Measurements from ENCODE around the gene ARHGAP4. TPM values are rescaled to one million over a fixed set of nuclear protein-coding genes. Genes with fewer than 3 reads are reported as not detected.

The ARHGAP4 gene
- polyA plus RNA-seq, 1 donor = 33.2 TPM

DNA sequence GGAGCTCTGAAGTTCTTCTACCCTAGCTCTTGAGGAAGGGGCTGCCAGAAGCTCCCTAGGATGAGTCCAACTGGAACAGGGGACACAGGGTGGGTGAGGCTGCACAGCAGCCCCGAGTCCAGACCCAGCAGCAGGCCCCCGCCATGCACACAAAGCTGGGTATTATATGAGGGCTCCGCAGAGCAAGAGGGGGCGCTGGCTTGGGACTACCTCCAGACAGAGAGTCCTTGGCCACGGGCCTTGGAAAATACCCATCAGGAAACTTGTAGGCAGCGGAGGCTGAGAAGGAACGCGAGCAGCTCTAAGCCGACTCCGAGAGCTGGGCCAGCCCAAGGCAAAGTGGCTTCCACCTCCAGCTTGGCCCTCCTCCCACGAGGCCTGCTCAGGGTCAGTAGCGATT lies 37.5 kb upstream of the ARHGAP4 start:
- Histone ChIP-seq H3K27me3 (ENCODE audit: control insufficient read depth, insufficient read depth, low read length) (no peaks in the 10 kb centered on the region), H3K4me3 (ENCODE audit: low read length) (no peak overlapping the region), H3K4me1 (ENCODE audit: control insufficient read depth, insufficient read depth, low read length) (peaks cover 16% of the 10 kb centered on the region), H3K36me3 (ENCODE audit: control insufficient read depth, insufficient read depth, low read length) (peaks cover 70% of the 10 kb centered on the region), H3K9me3 (ENCODE audit: control insufficient read depth, low read depth, low read length) (no peaks in the 10 kb centered on the region), H3K27ac (ENCODE audit: low read length) (no peak overlapping the region)
- WGBS (ENCODE audit: insufficient coverage, low lambda C conversion rate) = no CpG with 5 or more reads among the region's 12 CpGs
- no peak for DNase-seq

DNA sequence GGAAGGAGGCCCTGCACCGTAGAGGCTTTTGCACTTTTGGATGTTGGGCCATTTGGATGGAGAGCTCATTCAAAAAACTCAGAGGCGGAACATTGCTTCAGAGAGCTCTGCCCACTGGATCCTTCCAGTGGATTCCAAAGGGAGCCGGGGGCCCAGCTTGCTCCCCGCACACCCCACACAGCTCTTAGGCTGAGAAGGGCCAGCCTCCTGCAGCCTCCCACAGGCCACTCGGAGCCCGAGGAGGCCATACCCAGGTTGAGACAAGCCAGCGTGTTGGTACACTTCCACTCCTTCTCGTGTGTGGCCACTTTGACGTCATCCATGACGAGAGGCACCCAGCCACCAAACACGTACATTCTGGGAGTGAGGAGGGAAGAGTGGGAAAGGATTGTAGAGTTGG lies 35.2 kb upstream of the ARHGAP4 start:
- no peak overlapping the region for H3K27ac ChIP-seq (ENCODE audit: low read length)
- no peaks in the 10 kb centered on the region for H3K9me3 ChIP-seq (ENCODE audit: control insufficient read depth, low read depth, low read length)
- no peak for DNase-seq

DNA sequence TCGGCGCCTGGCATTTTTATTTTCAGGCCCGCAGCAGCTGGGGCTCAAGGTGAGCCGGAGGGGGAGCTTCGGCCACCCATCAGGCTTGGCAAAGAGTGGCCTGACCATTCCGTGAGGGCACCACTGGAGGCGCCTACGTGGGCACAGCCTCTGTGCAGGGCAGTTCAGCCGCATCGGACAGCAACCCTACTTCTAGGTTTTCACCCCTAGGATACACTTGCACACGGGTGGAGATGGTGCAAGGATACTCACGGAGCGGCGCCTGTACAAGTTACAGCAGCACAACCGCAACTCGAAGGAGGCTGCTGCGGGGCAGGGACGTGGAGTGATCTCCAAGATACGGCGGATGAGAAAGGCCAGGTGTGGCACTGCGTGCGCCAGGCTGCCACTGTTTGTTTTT lies 34.7 kb upstream of the ARHGAP4 start:
- no peak for DNase-seq
- no peak overlapping the region for H3K27ac ChIP-seq (ENCODE audit: low read length)
- no peak overlapping the region for H3K4me3 ChIP-seq (ENCODE audit: low read length)
- H3K9me3 ChIP-seq (ENCODE audit: control insufficient read depth, low read depth, low read length) = no peaks in the 10 kb centered on the region
- WGBS (ENCODE audit: insufficient coverage, low lambda C conversion rate) = no CpG with 5 or more reads among the region's 22 CpGs
- H3K36me3 ChIP-seq (ENCODE audit: control insufficient read depth, insufficient read depth, low read length) = peaks cover 88% of the 10 kb centered on the region
- H3K27me3 ChIP-seq (ENCODE audit: control insufficient read depth, insufficient read depth, low read length) = no peaks in the 10 kb centered on the region
- H3K4me1 ChIP-seq (ENCODE audit: control insufficient read depth, insufficient read depth, low read length) = no peaks in the 10 kb centered on the region

More for the DNA sequence above, 35.2 kb upstream of the ARHGAP4 start:
- Histone ChIP-seq H3K27me3 (ENCODE audit: control insufficient read depth, insufficient read depth, low read length) (no peaks in the 10 kb centered on the region), H3K4me1 (ENCODE audit: control insufficient read depth, insufficient read depth, low read length) (no peaks in the 10 kb centered on the region), H3K36me3 (ENCODE audit: control insufficient read depth, insufficient read depth, low read length) (peaks cover 83% of the 10 kb centered on the region), H3K4me3 (ENCODE audit: low read length) (no peak overlapping the region)
- WGBS (ENCODE audit: insufficient coverage, low lambda C conversion rate) = no CpG with 5 or more reads among the region's 11 CpGs

DNA sequence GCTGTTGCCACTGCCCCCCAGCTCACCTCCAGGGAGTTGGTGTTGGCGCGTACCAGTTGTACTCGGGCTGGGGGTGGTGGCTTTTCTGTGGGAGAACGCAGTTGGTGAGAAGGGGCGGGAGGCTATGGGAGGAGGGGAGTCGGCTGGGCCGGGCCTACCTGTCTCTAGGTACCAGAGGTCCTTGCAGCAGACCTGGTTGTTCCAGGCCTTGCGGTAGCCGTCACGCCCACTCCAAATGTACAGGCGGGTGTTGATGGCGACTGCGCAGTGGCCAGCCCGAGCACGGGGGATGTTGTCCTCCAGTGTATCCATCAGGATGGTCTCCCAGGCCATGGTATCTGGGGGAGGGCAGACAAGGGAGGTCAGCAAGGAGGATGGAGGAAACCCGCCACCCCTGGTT lies 34.0 kb upstream of the ARHGAP4 start:
- Histone ChIP-seq H3K9me3 (ENCODE audit: control insufficient read depth, low read depth, low read length) (no peaks in the 10 kb centered on the region), H3K27me3 (ENCODE audit: control insufficient read depth, insufficient read depth, low read length) (no peaks in the 10 kb centered on the region), H3K4me1 (ENCODE audit: control insufficient read depth, insufficient read depth, low read length) (no peaks in the 10 kb centered on the region), H3K4me3 (ENCODE audit: low read length) (no peak overlapping the region), H3K36me3 (ENCODE audit: control insufficient read depth, insufficient read depth, low read length) (peaks cover 91% of the 10 kb centered on the region), H3K27ac (ENCODE audit: low read length) (no peak overlapping the region)
- no CpG with 5 or more reads among the region's 16 CpGs for WGBS (ENCODE audit: insufficient coverage, low lambda C conversion rate)
- no peak for DNase-seq

- no CpG with 5 or more reads among the region's 15 CpGs for WGBS (ENCODE audit: insufficient coverage, low lambda C conversion rate)
- no peak for DNase-seq
- Histone ChIP-seq H3K4me3 (ENCODE audit: low read length) (no peak overlapping the region), H3K27ac (ENCODE audit: low read length) (no peak overlapping the region), H3K9me3 (ENCODE audit: control insufficient read depth, low read depth, low read length) (no peaks in the 10 kb centered on the region), H3K4me1 (ENCODE audit: control insufficient read depth, insufficient read depth, low read length) (no peaks in the 10 kb centered on the region), H3K27me3 (ENCODE audit: control insufficient read depth, insufficient read depth, low read length) (no peaks in the 10 kb centered on the region), H3K36me3 (ENCODE audit: control insufficient read depth, insufficient read depth, low read length) (peaks cover 89% of the 10 kb centered on the region)
These were observed 33.6 kb upstream of the ARHGAP4 start for GRCh38 chrX:153959649-153960048.

DNA sequence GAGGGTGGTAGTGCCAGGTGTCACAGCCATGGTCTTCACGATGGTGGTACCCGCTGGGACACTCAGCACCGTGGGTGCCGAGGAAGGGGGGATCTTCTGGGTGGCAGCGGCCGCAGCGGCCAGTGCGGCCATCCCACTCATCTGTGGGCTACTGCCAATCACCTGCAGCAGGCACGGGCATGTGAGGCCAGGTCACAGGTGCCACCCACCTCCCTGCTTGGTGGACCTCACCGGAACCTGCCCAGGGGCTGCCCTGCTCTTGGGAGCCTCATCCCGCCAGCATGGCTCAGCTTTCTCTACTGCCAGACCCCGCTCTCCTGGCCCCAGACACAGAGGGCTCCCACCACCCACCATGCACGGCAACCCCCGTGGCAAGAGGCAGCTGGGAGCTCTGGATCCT lies 32.5 kb upstream of the ARHGAP4 start:
- Histone ChIP-seq H3K36me3 (ENCODE audit: control insufficient read depth, insufficient read depth, low read length) (peaks cover 86% of the 10 kb centered on the region), H3K27ac (ENCODE audit: low read length) (no peak overlapping the region), H3K4me1 (ENCODE audit: control insufficient read depth, insufficient read depth, low read length) (no peaks in the 10 kb centered on the region), H3K9me3 (ENCODE audit: control insufficient read depth, low read depth, low read length) (no peaks in the 10 kb centered on the region), H3K27me3 (ENCODE audit: control insufficient read depth, insufficient read depth, low read length) (no peaks in the 10 kb centered on the region), H3K4me3 (ENCODE audit: low read length) (no peak overlapping the region)
- no CpG with 5 or more reads among the region's 14 CpGs for WGBS (ENCODE audit: insufficient coverage, low lambda C conversion rate)
- DNase-seq = no peak

DNA sequence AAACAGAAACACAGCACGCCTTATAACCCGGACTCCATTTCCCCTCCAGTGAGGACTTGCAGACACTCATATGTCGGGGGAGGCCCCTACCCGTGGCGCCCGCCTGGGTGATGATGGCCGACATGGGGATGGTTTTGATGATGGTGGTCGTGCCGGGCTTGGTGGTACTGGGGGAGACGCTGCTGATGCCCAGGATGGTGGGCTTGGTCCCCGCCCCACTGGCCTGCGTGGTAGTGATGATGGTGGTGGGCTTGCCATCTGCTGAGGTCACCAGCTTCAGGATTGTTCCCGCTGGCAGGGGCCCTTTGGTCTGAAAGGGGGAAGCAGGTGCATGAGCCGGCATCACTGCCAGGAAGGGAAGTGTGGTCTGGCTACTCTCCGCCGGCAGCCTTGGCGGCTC lies 31.2 kb upstream of the ARHGAP4 start:
- DNase-seq = no peak
- H3K4me3 ChIP-seq (ENCODE audit: low read length) = no peak overlapping the region
- H3K27me3 ChIP-seq (ENCODE audit: control insufficient read depth, insufficient read depth, low read length) = no peaks in the 10 kb centered on the region
- WGBS (ENCODE audit: insufficient coverage, low lambda C conversion rate) = no CpG with 5 or more reads among the region's 17 CpGs
- H3K4me1 ChIP-seq (ENCODE audit: control insufficient read depth, insufficient read depth, low read length) = peaks cover 4% of the 10 kb centered on the region
- H3K36me3 ChIP-seq (ENCODE audit: control insufficient read depth, insufficient read depth, low read length) = peaks cover 85% of the 10 kb centered on the region
- H3K9me3 ChIP-seq (ENCODE audit: control insufficient read depth, low read depth, low read length) = no peaks in the 10 kb centered on the region
- no peak overlapping the region for H3K27ac ChIP-seq (ENCODE audit: low read length)

DNA sequence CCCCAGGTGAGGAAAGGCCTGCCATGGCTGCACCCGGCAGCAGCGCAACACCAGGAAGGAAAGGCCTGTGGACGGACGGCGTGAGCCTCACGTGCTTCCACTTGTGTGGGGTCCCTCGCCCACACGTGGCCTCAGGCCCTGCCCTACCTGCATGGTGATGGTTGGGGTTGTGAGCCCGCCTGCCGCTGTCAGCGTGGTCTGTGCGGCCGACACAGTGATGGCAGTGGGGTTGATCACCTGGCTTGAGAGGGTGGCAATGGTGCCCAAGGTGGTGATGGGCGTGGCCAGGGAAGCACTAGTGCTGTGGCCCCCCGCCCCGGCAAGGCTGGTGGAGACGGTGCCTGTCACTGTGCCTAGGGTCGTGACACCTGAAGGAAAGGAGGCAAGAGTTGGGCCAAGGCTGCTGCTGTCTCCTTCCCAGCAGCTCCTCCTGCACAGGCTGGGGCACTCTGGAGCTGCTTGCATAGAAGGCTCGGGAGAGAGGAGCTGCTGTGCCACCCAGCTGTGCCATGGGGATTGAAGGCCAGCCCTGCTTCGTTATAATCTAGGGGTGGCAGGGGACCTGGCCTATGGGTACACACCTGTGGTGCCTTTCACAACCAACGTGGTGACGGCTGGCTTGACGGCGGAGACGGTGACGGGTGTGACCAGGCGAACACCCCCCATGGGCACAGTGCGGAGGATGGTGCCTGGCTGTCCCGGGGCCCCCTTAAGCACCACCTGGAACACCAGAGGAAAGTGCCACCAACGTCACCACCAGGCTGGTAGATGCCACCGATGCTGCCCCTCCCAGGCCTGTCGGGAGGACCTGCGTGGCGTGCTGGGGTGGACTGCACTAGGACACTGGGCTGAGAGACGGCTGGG lies 30.2 kb upstream of the ARHGAP4 start:
- Histone ChIP-seq H3K27ac (ENCODE audit: low read length) (no peak overlapping the region), H3K36me3 (ENCODE audit: control insufficient read depth, insufficient read depth, low read length) (peaks cover 85% of the 10 kb centered on the region), H3K27me3 (ENCODE audit: control insufficient read depth, insufficient read depth, low read length) (no peaks in the 10 kb centered on the region), H3K9me3 (ENCODE audit: control insufficient read depth, low read depth, low read length) (no peaks in the 10 kb centered on the region), H3K4me1 (ENCODE audit: control insufficient read depth, insufficient read depth, low read length) (peaks cover 4% of the 10 kb centered on the region), H3K4me3 (ENCODE audit: low read length) (no peak overlapping the region)
- WGBS (ENCODE audit: insufficient coverage, low lambda C conversion rate) = no CpG with 5 or more reads among the region's 35 CpGs
- no peak for DNase-seq

GRCh38 chrX:153955228-153955732 lies 29.2 kb upstream of the ARHGAP4 start:
- H3K27me3 ChIP-seq (ENCODE audit: control insufficient read depth, insufficient read depth, low read length) = no peaks in the 10 kb centered on the region
- DNase-seq = no peak
- no CpG with 5 or more reads among the region's 12 CpGs for WGBS (ENCODE audit: insufficient coverage, low lambda C conversion rate)
- H3K4me3 ChIP-seq (ENCODE audit: low read length) = no peak overlapping the region
- no peak overlapping the region for H3K27ac ChIP-seq (ENCODE audit: low read length)
- peaks cover 4% of the 10 kb centered on the region for H3K4me1 ChIP-seq (ENCODE audit: control insufficient read depth, insufficient read depth, low read length)
- H3K9me3 ChIP-seq (ENCODE audit: control insufficient read depth, low read depth, low read length) = no peaks in the 10 kb centered on the region
- H3K36me3 ChIP-seq (ENCODE audit: control insufficient read depth, insufficient read depth, low read length) = peaks cover 85% of the 10 kb centered on the region

DNA sequence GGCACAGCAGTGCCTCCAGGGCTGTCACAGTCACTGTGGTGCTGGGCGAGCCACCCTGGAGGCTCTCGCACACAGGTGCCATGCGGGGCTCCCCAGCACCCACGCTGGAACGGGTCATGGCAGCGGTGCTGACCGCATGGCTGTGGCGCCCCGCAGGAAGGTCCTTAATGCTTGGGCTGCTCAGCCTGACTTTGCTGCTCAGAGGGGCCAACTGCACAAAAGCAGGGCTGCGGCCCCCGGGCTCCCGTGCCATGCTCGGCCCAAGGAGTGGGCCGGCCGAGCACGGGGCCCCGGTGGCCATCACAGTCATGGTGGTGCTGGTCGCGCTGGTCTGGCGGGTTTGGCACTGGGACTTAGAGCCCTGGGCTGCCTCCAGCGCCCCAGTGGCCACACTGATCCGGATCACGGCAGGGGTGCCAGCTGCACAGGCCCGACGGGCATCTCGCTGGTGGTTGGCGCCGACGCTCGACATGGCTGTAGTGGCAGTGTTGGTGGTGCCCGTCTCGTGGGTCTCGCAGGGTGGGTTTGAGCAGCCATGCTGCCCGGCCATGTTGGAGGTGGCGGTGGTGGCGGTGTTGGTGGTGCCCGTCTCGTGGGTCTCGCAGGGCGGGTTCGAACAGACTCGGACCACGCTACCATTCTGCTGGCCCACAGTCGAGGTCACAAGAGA lies 28.6 kb upstream of the ARHGAP4 start:
- H3K27ac ChIP-seq (ENCODE audit: low read length) = no peak overlapping the region
- H3K4me3 ChIP-seq (ENCODE audit: low read length) = no peak overlapping the region
- peaks cover 4% of the 10 kb centered on the region for H3K4me1 ChIP-seq (ENCODE audit: control insufficient read depth, insufficient read depth, low read length)
- no peaks in the 10 kb centered on the region for H3K27me3 ChIP-seq (ENCODE audit: control insufficient read depth, insufficient read depth, low read length)
- DNase-seq = no peak
- peaks cover 85% of the 10 kb centered on the region for H3K36me3 ChIP-seq (ENCODE audit: control insufficient read depth, insufficient read depth, low read length)
- H3K9me3 ChIP-seq (ENCODE audit: control insufficient read depth, low read depth, low read length) = no peaks in the 10 kb centered on the region
- no CpG with 5 or more reads among the region's 44 CpGs for WGBS (ENCODE audit: insufficient coverage, low lambda C conversion rate)
